Stimulated activated CD4-positive, alpha-beta T cell treated with anti-CD3 and anti-CD28 coated beads, Interleukin-4, amount 100 ng/mL, for 4 hours (primary cell): ENCODE data around the gene TEX26.

Source experiments
- DNase-seq, 2 experiments: peaks; one replicate each; pipeline ENCODE4 v3.0.0-alpha.2; 2020

The TEX26 gene

GRCh38 chr13:30978981-30979956 lies 46.8 kb downstream of the TEX26 start:
- DNase-seq: peak in 1 of 2 experiments; percentile 55

DNA sequence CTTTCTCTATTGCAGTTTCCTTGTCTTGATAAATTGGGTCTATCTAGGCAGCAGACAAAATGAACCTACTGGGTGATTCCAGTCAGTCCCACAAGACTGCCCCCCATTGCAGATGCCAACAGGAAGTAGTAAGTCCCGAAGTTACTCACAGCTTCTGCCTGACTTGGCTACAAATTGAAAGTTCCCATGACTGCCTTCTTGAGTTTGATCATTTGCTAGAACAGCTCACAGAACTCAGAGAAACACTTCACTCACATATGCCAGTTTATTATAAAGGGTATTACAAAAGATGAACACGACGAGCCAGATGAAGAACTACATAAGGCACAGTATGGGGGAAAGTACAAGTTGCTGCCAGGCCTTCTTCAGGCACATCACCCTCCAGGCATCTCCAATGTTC lies 50.0 kb downstream of the TEX26 start:
- DNase-seq: no peak

GRCh38 chr13:30982906-30983305 lies 50.5 kb downstream of the TEX26 start:
- DNase-seq: no peak

DNA sequence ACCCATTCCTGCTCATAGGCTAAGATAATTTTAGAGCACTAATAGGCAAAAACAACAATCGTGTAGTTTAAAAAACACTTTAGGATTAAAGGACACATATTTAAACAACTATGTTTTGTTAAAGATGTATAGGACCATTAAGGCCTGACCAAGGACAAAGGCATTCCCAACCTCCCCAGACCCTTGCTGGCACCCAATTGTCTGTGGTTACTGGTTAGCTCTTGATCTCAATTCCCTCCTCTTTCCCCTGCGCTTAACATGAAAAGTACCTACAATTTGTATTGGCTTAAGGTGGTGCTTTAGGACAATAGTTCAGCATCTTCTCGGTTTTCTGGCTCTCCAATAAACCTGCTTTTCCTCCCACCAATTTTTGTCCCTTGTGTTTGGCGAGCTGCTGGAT lies 51.0 kb downstream of the TEX26 start:
- no peak for DNase-seq

- no peak for DNase-seq
Observed at GRCh38 chr13:30984620-30985019, 52.2 kb downstream of the TEX26 start.

- DNase-seq: no peak
Observed at GRCh38 chr13:30985637-30986205, 53.3 kb downstream of the TEX26 start.

DNA sequence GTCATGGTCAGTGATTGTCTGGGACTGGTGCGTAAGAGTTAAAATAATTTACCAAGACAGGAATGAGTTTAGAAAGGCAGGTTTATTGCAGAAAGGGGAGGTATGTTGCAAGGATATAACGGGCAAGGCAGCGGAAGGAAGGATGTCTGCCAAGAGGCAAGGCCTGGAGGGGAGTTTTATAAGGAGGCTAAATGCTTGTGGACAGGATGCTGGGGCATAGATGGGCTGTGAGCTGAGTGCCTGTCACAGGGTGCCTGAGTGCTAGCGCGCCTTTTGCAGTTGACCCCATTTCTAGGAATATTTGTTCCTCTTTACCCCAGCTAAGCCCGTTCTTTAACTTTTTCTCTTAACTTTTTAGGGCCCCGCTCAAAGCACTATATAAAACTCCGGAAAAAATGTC lies 58.7 kb downstream of the TEX26 start:
- DNase-seq: no peak

GRCh38 chr13:30991922-30992321 lies 59.5 kb downstream of the TEX26 start:
- no peak for DNase-seq

GRCh38 chr13:30995331-30995730 lies 62.9 kb downstream of the TEX26 start:
- no peak for DNase-seq

DNA sequence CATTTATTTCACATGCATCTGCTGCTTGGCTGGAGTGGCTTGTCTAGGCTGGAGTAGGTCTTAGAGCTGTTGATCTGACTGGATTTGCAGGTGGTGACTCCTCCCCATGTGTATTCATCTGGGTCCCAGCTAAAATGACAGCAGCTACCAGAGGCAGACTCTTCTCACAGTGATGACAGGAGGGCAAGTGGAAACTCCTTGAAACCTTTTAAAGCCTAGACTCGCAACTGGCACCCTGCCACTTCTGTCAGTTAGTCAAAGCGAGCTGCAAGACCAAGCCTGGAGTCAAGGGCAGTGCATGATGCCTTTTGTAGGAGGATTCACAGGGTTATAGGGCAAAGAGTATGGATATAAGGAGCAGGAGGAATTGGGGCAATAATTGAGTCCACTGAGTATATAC lies 65.2 kb downstream of the TEX26 start:
- no peak for DNase-seq

DNA sequence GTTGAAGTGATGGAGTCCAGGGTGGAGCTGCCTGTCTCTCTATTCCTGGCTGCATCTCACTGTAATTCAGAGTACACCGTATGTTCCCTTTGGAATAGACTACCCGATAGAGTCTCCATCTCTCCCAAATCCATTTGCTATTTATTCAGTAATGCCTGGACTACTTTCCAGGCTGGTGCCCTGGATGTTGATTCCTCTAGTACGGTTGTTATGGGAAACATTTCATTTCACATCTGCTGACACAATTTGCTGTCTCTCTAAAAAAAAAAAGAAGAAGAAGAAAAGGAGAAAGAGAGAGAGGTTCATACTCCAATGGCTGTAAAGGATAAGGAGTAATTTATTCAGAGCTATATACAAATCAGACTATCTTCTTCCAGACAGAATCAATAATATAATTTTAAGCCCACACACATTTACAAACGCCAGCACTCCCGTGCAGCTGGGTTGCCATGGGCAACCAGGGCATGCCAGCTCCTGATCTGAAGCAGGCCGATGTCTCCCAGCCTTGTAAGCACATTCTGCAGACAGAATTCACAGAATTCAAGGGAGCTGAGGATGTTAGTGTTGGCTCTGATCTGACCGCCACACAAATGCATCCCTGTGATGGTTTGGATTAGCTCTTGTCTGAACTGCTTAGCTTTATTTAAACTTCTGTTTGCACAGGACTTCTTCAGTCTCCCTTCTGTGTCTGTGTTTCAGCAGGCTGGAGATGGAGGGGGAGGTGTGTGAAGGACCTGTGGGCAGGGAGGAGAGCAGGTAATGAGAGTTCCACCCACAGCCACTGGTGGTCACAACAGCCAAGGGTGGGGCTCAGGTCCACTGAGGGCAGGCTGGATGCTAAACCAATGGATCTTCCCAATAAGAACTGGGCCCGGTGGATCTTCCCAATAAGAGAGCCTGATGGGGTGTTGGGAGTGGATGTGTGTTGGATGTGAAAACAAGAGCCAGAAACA lies 66.0 kb downstream of the TEX26 start:
- no peak for DNase-seq

- DNase-seq: no peak
Observed at GRCh38 chr13:31000889-31001288, 68.4 kb downstream of the TEX26 start.

DNA sequence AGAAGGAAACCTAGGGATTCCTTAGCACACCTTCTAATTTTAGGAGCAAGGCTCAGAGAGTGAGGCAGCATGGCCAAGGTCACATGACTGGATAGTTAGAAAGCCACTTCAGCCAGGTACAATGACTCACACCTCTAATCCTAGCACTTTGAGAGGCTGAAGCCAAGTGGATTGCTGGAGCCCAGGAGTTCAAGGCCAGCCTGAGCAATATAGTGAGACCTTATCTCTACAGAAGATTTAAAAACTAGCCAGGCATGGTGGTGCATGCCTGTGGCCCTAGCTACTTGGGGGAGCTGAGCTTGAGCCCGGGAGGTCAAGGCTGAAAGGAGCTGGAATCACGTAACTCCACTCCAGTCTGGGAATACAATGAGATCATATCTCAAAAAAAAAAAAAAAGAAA lies 69.2 kb downstream of the TEX26 start:
- no peak for DNase-seq

DNA sequence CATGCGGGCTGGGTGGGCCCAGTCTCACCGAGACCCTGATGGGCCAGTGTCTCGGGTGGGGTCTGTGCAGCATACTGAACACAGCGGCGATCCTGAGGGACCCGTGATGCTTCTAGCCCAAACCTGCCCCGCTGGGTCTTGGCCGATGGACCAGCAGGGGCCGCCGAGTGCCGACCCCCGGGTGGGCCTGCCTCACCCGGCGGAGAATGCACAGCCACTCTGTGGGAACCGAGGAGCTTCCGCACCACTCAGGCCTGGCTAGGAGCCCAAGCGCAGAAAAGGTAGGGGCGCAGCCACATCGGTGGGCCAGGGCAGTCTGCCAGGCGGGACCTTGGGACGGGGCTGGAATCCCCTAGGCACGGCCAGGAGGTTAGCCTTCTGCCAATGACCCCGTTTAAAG lies 72.6 kb downstream of the TEX26 start:
- DNase-seq: no peak

GRCh38 chr13:31007417-31007816 lies 75.0 kb downstream of the TEX26 start:
- DNase-seq: no peak

DNA sequence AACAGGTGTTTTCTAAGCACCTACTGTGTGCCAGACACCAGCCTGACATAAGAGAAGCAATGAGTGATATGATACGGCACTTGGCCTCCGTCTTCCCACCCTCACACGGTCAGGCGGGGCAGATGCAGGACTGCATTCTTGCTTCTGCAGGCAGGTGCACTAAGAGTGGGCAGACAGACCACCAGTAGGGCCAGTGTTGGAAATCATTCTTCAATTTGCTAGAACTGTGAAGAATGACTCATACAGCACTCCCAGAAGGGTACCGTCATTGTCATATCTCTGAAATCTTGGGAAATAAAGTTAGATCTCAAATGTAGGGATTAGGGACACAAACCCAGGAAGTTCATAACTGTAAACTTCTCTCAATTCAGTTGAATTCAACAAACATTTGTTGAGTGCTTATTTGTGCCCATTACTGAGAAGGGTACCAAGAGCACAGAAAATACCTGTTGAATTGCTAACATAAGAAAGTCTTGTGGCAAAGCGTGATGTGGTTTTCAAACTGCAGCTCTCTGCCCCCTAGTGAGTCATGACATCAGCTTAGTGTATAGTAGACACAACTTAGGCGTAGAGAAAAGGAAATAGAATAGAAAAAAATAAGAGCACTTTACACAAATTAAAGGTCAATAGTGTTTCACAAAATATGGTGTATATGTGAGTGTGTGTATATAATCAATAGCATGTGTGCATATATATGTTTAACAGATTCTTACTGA lies 76.1 kb downstream of the TEX26 start:
- DNase-seq: no peak

- no peak for DNase-seq
Observed at GRCh38 chr13:31009166-31009565, 76.7 kb downstream of the TEX26 start.

DNA sequence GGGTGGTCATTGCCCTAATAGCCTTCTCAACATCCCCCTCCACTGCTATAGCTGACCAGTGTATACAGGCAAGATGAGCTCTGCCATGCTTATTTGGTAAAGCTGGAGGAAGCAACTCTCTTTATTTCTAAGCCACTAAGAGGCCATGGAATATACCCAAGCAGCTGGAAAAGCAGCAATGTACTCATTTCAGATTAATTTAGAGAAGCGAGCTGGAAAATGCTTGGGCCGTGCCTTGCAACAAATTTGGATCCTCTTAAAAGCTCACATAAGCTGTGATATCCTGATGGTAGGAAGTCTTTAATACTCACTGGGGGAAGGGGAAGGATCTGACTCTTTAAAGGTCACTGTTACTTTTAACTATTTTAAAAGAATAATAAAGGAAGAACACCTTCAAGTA lies 77.8 kb downstream of the TEX26 start:
- no peak for DNase-seq

DNA sequence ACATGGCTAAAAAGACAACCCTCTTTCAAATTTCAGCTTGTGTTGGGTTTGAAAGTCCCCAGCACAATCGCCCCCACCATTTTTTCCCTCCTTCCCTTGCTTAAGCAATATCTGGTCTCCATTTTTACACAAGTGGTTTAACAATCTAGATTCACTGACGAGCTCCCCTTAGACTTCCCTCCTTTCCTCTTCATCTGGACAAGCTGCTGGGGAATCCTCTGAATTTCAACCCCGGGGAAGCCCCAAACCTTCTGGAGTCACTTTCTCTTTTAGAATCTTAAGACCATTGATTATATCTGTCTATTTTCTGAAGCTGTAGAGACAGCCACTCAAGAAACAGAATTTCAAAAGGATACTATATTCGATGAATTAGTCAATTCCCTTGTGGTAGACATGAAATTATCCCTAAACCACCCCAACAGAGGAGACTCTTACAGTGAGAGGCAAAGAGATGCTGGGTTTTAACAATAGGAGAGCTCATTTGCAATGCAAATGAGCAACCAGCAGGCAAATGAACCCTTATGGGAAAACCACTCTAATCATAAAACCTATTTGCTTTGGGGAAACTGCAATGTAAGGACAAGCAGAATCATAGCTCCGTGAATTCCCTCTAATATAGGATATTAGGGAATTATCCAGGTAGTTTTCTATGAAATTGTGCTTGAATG lies 78.9 kb downstream of the TEX26 start:
- no peak for DNase-seq

DNA sequence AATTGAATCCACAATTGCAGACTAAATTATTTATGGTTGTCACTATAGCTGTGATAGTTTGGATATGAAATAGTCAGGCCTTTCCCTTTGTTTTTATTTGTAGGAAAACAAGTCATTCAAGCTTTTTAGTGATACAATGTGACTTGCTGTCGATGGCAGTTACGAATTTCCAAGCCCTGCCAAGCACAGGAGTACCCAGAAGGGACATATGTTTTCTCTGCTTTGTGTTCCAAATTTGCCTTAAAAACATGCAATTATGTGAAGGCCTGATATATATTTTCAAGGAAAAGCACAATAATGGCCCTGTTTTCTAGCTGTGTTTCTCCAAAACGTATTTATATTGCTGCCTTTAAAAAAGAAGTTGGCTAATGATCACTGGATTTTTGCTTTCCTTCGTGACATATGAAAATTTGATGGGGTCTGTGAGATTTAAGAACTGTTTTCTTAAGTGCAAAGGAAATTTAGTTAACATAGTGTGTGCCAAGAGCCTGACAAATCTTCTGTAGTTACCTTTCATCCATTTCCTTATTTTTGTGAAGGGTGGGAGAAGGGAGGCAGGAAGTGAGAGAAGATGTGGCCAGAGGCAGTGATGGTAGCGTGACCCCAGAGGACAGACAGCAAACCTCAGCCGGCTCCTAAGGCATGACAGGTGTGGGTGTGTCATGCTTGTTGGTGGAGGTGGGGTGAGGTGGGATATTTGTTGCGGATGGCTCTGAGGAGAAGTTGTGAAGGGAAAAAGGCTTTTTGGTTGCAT lies 79.6 kb downstream of the TEX26 start:
- DNase-seq: no peak

- DNase-seq: no peak
Observed at GRCh38 chr13:31012655-31013024, 80.2 kb downstream of the TEX26 start.
